ENCODE measurements around the gene SERTAD3. TPM values are rescaled to one million over a fixed set of nuclear protein-coding genes. Genes with fewer than 3 reads are reported as not detected.
"Not testable (repeated sequence)": the region's sequence is repeated elsewhere in the genome, so short reads cannot be mapped to it uniquely, and the experiment has no call there.

Gene SERTAD3
- total RNA-seq, 2 donors from 2014 or later, result 29.1 to 41.2 TPM

GRCh38 chr19:40433391-40434216 lies 10.5 kb downstream of the SERTAD3 start:
- peak; percentile 99 for ATAC-seq
- intact Hi-C loops (cut with DNase I), result no loop called here
- DNase-seq, result peak; percentile 91

DNA sequence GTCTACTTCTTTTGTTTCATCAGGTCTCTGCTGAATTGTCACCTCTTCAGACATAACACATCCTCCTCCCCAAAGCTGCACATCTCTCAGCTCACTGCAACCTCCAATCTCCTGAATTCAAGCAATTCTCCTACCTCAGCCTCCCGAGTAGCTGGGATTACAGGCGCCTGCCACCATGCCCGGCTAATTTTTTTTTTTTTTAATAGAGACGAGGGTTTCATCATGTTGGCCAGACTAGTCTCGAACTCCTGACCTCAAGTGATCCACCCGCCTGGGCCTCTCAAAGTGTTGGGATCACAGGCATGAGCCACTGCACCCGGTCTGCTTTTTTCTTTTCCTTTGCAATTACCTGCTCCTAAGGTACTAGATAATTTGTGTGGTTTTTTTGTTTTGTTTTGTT lies 11.4 kb downstream of the SERTAD3 start:
- DNase-seq; intact Hi-C loops (cut with DNase I); ATAC-seq: not testable (repeated sequence)

GRCh38 chr19:40431698-40432097 lies 12.4 kb downstream of the SERTAD3 start:
- ATAC-seq (no peak), DNase-seq (no peak)
- intact Hi-C loops (cut with DNase I), result no loop called here

- DNase-seq; intact Hi-C loops (cut with DNase I); ATAC-seq: not testable (repeated sequence)
These were observed 13.9 kb downstream of the SERTAD3 start for GRCh38 chr19:40430242-40430641.

DNA sequence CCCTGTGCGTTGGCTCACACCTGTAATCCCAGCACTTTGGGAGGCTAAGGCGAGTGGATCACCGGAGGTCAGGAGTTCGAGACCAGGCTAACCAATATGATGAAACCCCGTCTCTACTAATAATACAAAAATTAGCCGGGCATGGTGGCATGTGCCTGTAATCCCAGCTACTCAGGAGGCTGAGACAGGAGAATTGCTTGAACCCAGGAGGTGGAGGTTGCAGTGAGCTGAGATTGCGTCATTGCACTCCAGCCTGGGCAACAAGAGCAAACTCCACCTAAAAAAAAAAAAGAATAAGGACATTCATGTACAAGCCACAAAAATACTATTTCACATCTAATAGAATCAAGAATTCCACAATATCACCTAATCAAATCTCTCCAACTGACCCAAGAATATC lies 15.9 kb downstream of the SERTAD3 start:
- intact Hi-C loops (cut with DNase I); ATAC-seq; DNase-seq: not testable (repeated sequence)

GRCh38 chr19:40425450-40426287 lies 18.5 kb downstream of the SERTAD3 start, which contains the start of gene SERTAD1:
Gene SERTAD1, minus strand, starts transcription at chr19:40425992. Its CDS starts 2,446 bp downstream, at chr19:40423546.
- intact Hi-C loops (cut with DNase I), result loop anchor here in 1 of 2 donors (2.0 kb wide), 1 partner anchor 17 kb away; no protein-coding TSS in a partner anchor
- DNase-seq (peak; percentile 100), ATAC-seq (peak; percentile 93 to 95)

DNA sequence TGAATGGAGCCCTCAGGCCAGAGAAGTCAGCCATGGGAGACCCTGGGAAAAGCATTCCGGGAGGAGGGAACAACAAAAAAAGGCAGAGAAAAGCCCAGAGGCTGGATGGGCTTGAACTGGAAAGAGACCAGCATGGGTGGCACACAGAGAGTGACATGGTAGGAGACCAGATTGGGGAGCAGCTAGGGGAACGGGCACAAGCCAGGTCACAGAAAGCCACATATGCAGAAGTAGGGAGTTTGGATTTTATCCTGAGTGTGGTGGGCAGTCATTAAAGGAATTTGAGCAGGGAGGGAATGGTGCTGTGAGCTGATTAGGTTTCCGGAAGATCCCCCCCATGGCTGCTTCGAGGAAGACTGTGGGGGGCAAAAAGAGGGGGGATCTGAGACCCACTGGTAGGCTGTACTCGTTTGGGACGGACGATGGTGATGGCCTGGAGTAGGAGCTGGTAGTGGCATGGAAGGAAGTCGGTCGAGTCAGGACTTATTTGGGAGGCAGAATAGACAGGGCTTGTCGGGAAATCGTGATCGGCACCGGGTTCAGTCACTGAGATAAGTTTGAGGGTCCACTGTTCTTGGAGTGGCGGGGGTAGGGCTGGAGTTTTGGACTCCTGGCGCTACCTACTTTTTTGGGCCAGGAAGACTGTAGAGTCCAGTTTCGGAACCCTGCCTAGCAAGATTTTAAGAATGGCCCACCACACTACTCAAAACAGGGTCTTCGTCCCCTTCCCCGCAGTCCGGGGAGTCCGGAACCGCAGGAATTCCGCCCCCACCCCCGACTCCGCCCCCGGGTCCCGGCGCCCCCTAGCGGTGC lies 19.3 kb downstream of the SERTAD3 start:
- ATAC-seq (no peak), DNase-seq (no peak)
- intact Hi-C loops (cut with DNase I), result loop anchor here in 1 of 2 donors (2.0 to 5.0 kb wide), 2 partner anchors 18 to 83 kb away; no protein-coding TSS in a partner anchor

DNA sequence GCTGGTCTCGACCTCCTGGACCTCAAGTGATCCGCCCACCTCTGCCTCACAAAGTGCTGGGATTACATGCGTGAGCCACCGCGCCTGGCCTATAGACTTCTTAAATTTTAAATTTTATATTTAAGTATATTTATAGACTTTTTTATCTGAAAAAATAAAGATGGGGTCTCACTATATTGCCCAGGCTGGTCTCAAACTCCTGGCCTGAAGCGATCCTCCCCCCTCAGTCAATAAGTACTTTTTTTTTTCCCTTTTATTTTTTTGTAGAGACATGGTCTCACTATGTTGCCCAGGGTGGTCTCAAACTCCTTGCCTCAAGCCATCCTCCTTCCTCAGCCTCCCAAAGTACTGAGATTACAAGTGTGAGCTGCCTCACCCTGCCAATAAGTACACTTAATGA lies 20.2 kb downstream of the SERTAD3 start:
- no peak for ATAC-seq
- DNase-seq, result no peak
- intact Hi-C loops (cut with DNase I), result loop anchor here in 1 of 2 donors (2.0 to 5.0 kb wide), 2 partner anchors 19 to 82 kb away; no protein-coding TSS in a partner anchor

DNA sequence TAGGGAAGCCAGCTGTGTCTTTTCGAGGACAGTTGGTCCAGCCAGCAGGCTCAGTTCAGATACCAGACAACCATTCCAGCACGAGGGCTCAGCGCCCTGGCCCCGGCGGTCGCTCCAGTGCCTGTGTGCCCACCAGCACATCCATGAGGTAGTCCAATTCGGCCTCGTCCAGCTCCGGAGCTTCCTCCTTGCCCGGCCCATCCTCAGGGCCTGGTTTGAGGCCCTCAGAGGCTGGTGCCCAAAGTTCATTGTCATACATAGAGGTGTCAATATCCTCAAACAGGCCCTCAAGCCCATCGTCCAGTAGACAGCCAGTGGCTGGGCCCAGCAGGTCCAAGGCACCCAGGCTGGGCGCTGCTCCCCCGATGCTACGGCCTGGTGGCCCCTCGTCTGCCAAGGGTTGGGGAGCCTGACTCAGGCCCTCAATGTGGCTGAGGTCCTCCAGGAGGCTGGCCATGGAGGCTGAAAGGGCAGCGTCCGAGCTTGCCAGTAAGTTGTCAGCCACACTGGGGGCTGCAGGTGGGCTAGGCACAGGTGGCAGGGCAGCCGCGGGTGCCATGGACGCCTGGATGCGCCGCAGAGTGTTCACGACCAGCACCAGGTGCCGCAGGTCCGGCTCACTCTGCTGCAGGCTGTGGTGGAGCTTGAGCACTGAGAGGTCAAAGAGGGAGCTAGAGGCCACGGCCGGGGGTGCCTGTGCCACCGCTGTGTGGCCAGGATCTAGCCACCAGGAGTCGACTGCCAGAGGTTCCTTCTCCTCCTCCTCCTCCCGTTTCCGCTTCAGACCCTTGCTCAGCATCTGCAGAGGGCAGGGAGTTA lies 21.2 kb downstream of the SERTAD3 start:
- DNase-seq (no peak), ATAC-seq (no peak)
- intact Hi-C loops (cut with DNase I), result loop anchor here in 1 of 2 donors (5.0 kb wide), 1 partner anchor 81 kb away; no protein-coding TSS in a partner anchor

DNA sequence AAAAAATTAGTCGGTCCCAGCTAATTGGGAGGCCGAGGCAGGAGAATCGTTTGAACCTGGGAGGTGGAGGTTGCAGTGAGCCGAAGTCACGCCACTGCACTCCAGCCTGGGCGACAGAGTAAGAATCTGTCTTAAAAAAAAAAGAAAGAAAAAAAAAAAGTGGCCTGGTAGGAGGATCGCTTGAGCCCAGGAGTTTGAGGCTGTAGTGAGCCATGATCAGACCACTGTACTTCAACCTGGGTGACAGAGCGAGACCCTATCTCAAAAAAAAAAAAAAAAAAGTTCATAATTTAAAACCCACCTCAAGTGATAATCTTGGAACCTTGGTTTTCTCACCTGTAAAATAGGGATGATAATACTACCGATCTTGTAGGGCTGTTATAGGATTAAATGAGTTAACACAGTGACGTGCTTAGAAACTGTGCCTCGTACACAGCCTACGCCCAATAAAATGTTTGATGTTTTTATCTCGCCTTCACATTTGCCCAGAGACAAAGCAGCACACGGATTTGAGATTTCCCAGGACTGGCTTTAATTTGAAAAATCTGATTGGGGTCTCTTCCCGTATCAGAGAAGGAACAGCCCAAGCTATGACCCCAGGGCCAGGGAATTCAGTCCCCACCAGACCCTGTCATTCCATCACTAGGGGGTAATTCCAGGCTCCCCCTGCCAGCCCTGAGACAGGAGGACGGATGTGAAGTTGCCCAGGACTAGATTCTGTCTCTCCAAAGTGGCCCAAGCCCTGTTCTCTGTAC lies 22.0 kb downstream of the SERTAD3 start:
- no peak for ATAC-seq
- no peak for DNase-seq
- intact Hi-C loops (cut with DNase I), result loop anchor here in 1 of 2 donors (5.0 kb wide), 1 partner anchor 80 kb away; no protein-coding TSS in a partner anchor

DNA sequence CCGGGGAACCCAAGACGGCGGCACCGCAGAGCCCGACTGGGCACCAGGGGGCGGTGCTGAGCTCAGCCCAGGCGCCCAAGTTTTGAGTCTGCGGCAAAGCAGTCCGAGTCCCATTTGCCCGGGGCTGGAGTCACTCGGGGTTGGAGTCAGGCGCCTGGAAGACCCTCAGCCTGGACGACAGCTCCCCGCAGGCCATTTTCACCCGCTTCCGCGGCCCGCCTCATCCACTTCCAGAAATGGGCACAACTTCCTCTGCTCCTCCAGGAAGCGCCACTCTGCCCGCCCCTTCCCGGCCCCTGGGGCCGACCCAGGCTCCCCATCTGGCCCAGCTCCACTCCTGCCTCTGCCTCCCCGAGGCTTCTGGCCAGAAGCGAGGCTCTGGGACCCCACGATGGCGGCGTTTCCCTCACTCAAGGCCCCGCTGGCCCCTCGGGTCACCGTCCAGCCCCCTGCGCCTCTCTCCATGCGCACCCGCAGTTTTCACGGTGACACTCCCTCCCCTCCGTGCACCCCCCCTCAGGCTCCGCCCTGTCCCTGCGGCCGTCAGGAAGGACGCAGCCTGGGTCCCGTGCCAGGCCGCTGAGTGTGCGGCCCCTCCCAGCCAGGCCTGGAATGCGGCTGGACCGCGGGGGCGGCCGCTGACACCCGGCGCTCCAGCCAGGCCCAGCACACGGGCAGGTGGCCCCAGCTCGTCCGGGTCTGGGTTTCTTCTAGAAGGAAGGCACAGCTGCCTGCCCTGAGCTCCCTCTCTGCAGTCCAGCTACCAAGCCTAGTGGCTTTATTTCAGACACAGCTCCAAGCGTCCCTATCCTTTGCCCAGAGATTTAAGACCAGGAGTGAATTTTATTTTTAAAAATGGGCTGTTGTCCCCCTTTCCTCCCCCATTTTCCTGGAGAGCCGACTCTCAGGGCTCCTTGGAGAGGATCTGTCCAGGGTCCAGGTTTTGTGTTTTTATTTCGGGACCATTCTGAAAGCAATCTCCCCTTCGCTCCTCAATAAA lies 23.1 kb downstream of the SERTAD3 start:
- peak; percentile 96 for DNase-seq
- intact Hi-C loops (cut with DNase I), result loop anchor here in 1 of 2 donors (5.0 kb wide), 1 partner anchor 79 kb away; no protein-coding TSS in a partner anchor
- ATAC-seq, result peak; percentile 83 to 86

DNA sequence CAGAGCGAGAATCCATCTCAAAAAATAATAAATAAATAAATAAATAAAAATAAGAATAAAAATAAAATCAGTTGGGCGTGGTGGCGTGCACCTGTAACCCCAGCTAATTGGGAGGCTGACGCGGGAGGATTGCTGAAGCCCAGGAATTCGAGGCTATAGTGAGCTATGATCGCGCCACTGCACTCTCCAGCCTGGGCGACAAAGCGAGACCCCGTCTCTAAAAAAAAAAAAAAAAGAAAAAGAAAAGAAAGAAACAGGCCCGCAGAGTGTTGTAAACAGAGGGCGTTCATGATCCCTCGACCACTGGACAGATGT lies 23.7 kb downstream of the SERTAD3 start:
- ATAC-seq (no peak), DNase-seq (no peak)
- intact Hi-C loops (cut with DNase I), result loop anchor here in 1 of 2 donors (5.0 kb wide), 1 partner anchor 78 kb away; no protein-coding TSS in a partner anchor

GRCh38 chr19:40419780-40420179 lies 24.4 kb downstream of the SERTAD3 start:
- DNase-seq (no peak), ATAC-seq (no peak)
- intact Hi-C loops (cut with DNase I), result loop anchor here in 1 of 2 donors (5.0 kb wide), 1 partner anchor 77 kb away; no protein-coding TSS in a partner anchor

DNA sequence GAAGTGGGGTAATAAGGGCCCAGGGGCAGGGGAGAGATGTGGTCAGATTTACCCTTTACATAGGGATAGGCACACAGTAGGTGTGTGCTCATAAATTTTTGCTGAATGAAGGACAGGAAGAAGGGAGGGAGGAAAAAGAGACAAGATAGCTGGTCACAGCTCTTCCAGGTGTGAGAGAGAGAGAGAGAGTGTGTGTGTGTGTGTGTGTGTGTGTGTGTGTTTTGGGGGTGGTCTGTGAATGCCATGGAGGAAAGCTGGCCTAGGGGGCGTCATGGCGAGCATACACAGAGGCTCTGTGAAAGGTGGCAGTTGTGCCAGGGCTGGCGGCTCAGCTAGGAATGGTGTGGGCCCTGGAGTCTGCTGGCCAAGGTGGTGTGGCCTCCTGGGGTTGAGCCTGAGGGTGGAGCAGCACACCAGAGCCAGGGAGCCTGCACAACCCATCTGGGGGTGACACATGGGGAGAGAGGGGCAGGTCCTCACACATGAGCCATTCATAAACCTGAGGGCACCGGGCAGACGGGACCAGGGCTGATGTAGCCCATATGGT lies 25.0 kb downstream of the SERTAD3 start:
- ATAC-seq, result no peak
- intact Hi-C loops (cut with DNase I), result no loop called here
- DNase-seq, result no peak

- intact Hi-C loops (cut with DNase I), result no loop called here
- no peak for ATAC-seq
- DNase-seq, result no peak
These were observed 26.1 kb downstream of the SERTAD3 start for GRCh38 chr19:40418040-40418439.

DNA sequence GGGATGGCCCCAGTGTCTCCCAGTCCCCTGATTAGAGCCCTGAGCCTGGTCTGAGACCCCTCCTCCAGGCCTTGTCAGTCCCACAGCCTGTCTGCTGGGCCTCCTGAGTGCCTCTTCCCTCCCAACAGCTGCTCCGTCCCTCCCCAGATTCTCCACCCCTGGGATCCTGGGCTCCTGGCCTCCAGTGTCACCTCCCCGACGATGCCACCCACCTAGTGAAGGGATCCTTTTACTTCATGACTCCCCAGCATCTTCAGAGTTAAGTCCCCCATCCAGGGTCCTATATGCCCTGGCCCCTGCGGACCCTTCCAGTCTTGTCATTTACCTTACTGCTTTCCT lies 26.5 kb downstream of the SERTAD3 start:
- intact Hi-C loops (cut with DNase I), result no loop called here
- DNase-seq (no peak), ATAC-seq (no peak)

Measured in left cardiac atrium (tissue), 4 donors.